HEK293 (cell line): ENCODE measurements around the gene MAP2K6.

Experiments used
- CTCF ChIA-PET: fragments of 350-600 bp; formaldehyde crosslinking; extraction: SDS; loops from one replicate; lab custom pipeline; 2021; ENCODE audit warnings: antibody characterized with exemption; lab: Yijun Ruan, JAX
- POLR2A ChIA-PET: fragments of 300-600 bp; formaldehyde crosslinking; extraction: SDS; loops from one replicate; lab custom pipeline; 2020; ENCODE audit warnings: antibody characterized with exemption, inconsistent platforms; lab: Yijun Ruan, JAX
- H3K27ac ChIP-seq: fragments of 200-500 bp; sonication (Bioruptor generic); 2 replicates; pipeline ENCODE4 v1.5.1; 2014; ENCODE audit warnings: low read depth, low read length, control low read depth, inconsistent platforms; ENCODE audit errors: extremely low read depth
- H3K36me3 ChIP-seq, 2 experiments: fragments of 200-500 bp in 1 of 2; sonication (Bioruptor generic) in 1 of 2; 1 replicate in 1 of 2; 2 replicates in 1 of 2; pipeline ENCODE4 v1.5.1; 2014 to 2017; ENCODE audit warnings: inconsistent platforms in 2 of 2, low read length in 2 of 2; ENCODE audit not compliant: control insufficient read depth in 2 of 2, insufficient read depth in 1 of 2
- H3K4me1 ChIP-seq: fragments of 200-500 bp; sonication (Bioruptor generic); 2 replicates; pipeline ENCODE4 v1.5.1; 2014; ENCODE audit warnings: mild to moderate bottlenecking, low read length, inconsistent platforms; ENCODE audit not compliant: control insufficient read depth, insufficient read depth
- H3K4me3 ChIP-seq: 2 replicates; pipeline ENCODE4 v1.5.1; 2011; ENCODE audit warnings: low read depth, mild to moderate bottlenecking, control low read depth, low read length, moderate library complexity
- H3K9me3 ChIP-seq: fragments of 200-500 bp; sonication (Bioruptor generic); 2 replicates; pipeline ENCODE4 v1.5.1; 2014; ENCODE audit warnings: low read depth, low read length, inconsistent platforms; ENCODE audit not compliant: control insufficient read depth, insufficient read depth
- GLI2 ChIP-seq: fragments of 450-650 bp; formaldehyde crosslinking; IDR thresholded peaks from 2 replicates; pipeline ENCODE4; 2017; ENCODE audit warnings: missing biosample characterization, missing genetic modification characterization, low read depth, borderline replicate concordance
- GLIS1 ChIP-seq: fragments of 450-650 bp; formaldehyde crosslinking; IDR thresholded peaks from 2 replicates; pipeline ENCODE4 v1.5.1; 2016; ENCODE audit warnings: missing biosample characterization, missing genetic modification characterization
- MZF1 ChIP-seq: fragments of 450-650 bp; formaldehyde crosslinking; IDR thresholded peaks from 2 replicates; pipeline ENCODE4 v1.5.1; 2017; ENCODE audit warnings: missing biosample characterization, missing genetic modification characterization, borderline replicate concordance
- ZFHX2 ChIP-seq: fragments of 450-650 bp; formaldehyde crosslinking; conservative IDR thresholded peaks from 2 replicates; pipeline ENCODE4 v1.5.1; 2016; ENCODE audit warnings: missing biosample characterization, missing genetic modification characterization
- ZFP69B ChIP-seq: fragments of 450-650 bp; formaldehyde crosslinking; IDR thresholded peaks from 2 replicates; pipeline ENCODE4 v1.5.1; 2016; ENCODE audit warnings: missing biosample characterization, missing genetic modification characterization
- ZNF239 ChIP-seq: fragments of 450-650 bp; formaldehyde crosslinking; IDR thresholded peaks from 2 replicates; pipeline ENCODE4 v1.5.1; 2016; ENCODE audit warnings: missing biosample characterization, missing genetic modification characterization
- ZNF302 ChIP-seq: fragments of 450-650 bp; formaldehyde crosslinking; IDR thresholded peaks from 2 replicates; pipeline ENCODE4 v1.5.1; 2016; ENCODE audit warnings: missing biosample characterization, missing genetic modification characterization, low read depth
- ZNF404 ChIP-seq: fragments of 450-650 bp; formaldehyde crosslinking; IDR thresholded peaks from 2 replicates; pipeline ENCODE4 v1.5.1; 2017; ENCODE audit warnings: missing biosample characterization, missing genetic modification characterization
- ZNF521 ChIP-seq: fragments of 450-650 bp; formaldehyde crosslinking; IDR thresholded peaks from 2 replicates; pipeline ENCODE4 v1.5.1; 2017; ENCODE audit warnings: missing biosample characterization, mild to moderate bottlenecking, missing genetic modification characterization
- ZNF549 ChIP-seq: fragments of 450-650 bp; IDR thresholded peaks from 2 replicates; pipeline ENCODE4 v1.5.1; 2018; ENCODE audit warnings: missing biosample characterization, missing genetic modification characterization, mild to moderate bottlenecking, inconsistent platforms, moderate library complexity
- TF ChIP-seq, protein P1 (sequence below): fragments of 450-650 bp; formaldehyde crosslinking; IDR thresholded peaks from 2 replicates; pipeline ENCODE4 v1.5.1; 2017; ENCODE audit warnings: missing biosample characterization, missing genetic modification characterization
- TF ChIP-seq, protein P2 (sequence below): fragments of 450-650 bp; formaldehyde crosslinking; IDR thresholded peaks from 2 replicates; pipeline ENCODE4 v1.5.1; 2016; ENCODE audit warnings: missing biosample characterization, missing genetic modification characterization
- TF ChIP-seq, protein P3 (sequence below): fragments of 450-650 bp; formaldehyde crosslinking; IDR thresholded peaks from 2 replicates; pipeline ENCODE4 v1.5.1; 2017; ENCODE audit warnings: missing biosample characterization, missing genetic modification characterization

Gene MAP2K6

DNA sequence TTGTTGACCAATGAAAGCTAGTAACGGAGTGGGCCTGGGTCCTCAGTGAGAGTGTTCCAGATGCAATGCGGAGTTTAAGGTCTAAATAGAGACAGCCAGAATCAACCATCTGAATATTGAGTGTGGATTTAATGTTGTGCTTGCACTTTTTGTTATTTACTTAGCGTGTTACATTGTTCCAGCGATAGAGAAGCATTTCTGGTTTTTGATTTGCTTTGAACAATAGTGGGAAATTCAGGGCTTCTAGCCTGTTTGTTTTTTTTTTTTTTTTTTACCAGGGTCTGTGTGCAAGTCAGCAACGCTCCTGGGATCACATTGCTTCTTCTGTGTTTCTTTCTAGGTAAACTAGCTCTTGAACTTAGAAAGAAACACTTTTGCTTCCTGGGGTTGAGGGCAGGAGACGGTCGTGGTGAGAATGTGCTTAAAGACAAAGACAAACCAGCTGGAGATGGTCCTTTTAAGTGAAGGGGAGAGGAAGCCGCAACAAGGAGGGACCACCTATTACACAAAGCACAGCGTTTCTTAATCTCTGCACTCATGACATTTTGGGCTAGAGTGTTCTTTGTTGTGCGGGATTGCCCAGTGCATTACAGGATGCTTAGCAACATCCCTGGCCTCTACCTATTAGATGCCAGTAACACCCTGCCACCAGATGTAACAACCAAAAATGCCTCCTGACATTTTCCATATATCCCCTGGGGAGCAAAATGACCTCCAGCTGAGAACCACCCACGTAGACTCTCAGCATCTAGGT, 119.2 kb downstream of the MAP2K6 start:
- Histone ChIP-seq H3K4me3 (no peak overlapping the region), H3K4me1 (no peaks in the 10 kb centered on the region), H3K27ac (no peak overlapping the region), H3K9me3 (no peaks in the 10 kb centered on the region; the same call in 1 of the 2 replicates), H3K36me3 (no peaks in the 10 kb centered on the region; a peak in 1 of 3 replicates)
- POLR2A ChIA-PET, result no interaction called here
- CTCF ChIA-PET, result interaction anchor here (0.8 to 1.3 kb wide), 4 partner anchors 9 to 1089 kb away, joined by 4 to 6 read pairs (median 6); no protein-coding TSS in a partner anchor
- TF ChIP-seq, protein P1, sequence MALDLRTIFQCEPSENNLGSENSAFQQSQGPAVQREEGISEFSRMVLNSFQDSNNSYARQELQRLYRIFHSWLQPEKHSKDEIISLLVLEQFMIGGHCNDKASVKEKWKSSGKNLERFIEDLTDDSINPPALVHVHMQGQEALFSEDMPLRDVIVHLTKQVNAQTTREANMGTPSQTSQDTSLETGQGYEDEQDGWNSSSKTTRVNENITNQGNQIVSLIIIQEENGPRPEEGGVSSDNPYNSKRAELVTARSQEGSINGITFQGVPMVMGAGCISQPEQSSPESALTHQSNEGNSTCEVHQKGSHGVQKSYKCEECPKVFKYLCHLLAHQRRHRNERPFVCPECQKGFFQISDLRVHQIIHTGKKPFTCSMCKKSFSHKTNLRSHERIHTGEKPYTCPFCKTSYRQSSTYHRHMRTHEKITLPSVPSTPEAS, result no peak
- TF ChIP-seq GLIS1, result peak; percentile 41

DNA sequence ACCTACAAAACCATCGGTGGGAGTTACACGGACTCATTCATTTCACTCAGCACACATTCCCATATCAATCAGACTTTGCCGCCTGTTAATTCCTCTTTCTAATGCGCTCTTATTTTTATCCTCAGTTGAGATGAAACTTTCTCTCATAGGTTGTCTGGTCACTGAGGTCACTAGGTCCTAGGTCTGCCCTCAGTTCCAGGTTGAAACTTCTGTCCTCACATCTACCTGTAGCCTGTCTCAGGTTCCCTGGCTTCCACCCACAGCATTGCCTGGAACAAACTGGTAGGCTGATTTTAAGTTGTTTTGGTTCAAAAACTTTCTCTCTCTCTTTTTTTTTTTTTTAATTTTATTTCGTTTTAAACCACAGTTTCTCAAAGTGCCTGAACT, 119.7 kb downstream of the MAP2K6 start:
- H3K27ac ChIP-seq, result no peak overlapping the region
- ChIA-PET POLR2A (no interaction called here), CTCF (interaction anchor here (0.7 to 1.3 kb wide), 2 partner anchors 9 to 998 kb away, joined by 4 to 6 read pairs; no protein-coding TSS in a partner anchor)
- H3K9me3 ChIP-seq, result no peaks in the 10 kb centered on the region; the same call in 1 of the 2 replicates
- no peaks in the 10 kb centered on the region; the same call in 1 of the 2 replicates for H3K4me1 ChIP-seq
- TF ChIP-seq, protein P2, sequence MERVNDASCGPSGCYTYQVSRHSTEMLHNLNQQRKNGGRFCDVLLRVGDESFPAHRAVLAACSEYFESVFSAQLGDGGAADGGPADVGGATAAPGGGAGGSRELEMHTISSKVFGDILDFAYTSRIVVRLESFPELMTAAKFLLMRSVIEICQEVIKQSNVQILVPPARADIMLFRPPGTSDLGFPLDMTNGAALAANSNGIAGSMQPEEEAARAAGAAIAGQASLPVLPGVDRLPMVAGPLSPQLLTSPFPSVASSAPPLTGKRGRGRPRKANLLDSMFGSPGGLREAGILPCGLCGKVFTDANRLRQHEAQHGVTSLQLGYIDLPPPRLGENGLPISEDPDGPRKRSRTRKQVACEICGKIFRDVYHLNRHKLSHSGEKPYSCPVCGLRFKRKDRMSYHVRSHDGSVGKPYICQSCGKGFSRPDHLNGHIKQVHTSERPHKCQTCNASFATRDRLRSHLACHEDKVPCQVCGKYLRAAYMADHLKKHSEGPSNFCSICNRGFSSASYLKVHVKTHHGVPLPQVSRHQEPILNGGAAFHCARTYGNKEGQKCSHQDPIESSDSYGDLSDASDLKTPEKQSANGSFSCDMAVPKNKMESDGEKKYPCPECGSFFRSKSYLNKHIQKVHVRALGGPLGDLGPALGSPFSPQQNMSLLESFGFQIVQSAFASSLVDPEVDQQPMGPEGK (tag by site-specific recombination), result no peak
- no peak for TF ChIP-seq ZNF302 (tag by site-specific recombination)
- no peak for TF ChIP-seq ZNF404
- TF ChIP-seq ZNF239, result no peak
- no peak overlapping the region for H3K4me3 ChIP-seq
- H3K36me3 ChIP-seq, result no peaks in the 10 kb centered on the region; a peak in 1 of 3 replicates

DNA sequence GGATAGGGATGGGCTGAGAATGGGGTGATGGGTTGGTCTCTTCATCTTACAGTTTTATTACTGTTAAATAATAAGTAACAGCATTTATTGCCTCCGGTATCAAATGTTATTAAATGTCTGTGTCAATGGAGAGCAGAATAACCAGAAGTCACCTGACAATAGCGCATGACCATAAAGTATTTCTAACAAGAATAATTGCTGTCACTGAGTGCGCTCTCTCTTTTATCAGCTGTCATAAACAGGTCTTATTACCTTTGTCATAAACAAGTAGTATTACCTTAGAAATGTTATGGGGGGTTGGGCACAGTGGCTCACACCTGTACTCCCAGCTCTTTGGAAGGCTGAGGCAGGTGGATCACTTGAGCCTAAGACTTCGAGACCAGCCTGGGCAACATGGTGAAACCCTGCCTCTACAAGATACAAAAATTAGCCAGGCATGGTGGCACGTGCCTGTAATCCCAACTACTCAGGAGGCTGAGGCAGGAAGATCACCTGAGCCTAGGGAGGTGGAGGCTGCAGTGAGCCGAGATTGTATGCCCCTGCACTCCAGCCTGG, 120.6 kb downstream of the MAP2K6 start:
- POLR2A ChIA-PET, result no interaction called here
- no peak for TF ChIP-seq ZNF549
- TF ChIP-seq, protein P3, sequence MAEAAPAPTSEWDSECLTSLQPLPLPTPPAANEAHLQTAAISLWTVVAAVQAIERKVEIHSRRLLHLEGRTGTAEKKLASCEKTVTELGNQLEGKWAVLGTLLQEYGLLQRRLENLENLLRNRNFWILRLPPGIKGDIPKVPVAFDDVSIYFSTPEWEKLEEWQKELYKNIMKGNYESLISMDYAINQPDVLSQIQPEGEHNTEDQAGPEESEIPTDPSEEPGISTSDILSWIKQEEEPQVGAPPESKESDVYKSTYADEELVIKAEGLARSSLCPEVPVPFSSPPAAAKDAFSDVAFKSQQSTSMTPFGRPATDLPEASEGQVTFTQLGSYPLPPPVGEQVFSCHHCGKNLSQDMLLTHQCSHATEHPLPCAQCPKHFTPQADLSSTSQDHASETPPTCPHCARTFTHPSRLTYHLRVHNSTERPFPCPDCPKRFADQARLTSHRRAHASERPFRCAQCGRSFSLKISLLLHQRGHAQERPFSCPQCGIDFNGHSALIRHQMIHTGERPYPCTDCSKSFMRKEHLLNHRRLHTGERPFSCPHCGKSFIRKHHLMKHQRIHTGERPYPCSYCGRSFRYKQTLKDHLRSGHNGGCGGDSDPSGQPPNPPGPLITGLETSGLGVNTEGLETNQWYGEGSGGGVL (tag by site-specific recombination), result no peak
- no peak for TF ChIP-seq GLI2
- no peak for TF ChIP-seq ZFP69B (tag by site-specific recombination)
- no peak for TF ChIP-seq ZFHX2
- TF ChIP-seq MZF1 (tag by site-specific recombination), result no peak
- no peak for TF ChIP-seq ZNF521 (tag by site-specific recombination)
- CTCF ChIA-PET, result interaction anchor here (0.6 to 6.5 kb wide), 5 partner anchors 9 to 1018 kb away, joined by 3 to 35 read pairs (median 3); no protein-coding TSS in a partner anchor
- Histone ChIP-seq H3K27ac (no peak overlapping the region), H3K9me3 (no peaks in the 10 kb centered on the region; the same call in 1 of the 2 replicates), H3K4me3 (no peak overlapping the region), H3K4me1 (peaks cover 6% of the 10 kb centered on the region), H3K36me3 (no peaks in the 10 kb centered on the region; a peak in 1 of 3 replicates)
